ENCODE results near the gene QRFP.

DNA sequence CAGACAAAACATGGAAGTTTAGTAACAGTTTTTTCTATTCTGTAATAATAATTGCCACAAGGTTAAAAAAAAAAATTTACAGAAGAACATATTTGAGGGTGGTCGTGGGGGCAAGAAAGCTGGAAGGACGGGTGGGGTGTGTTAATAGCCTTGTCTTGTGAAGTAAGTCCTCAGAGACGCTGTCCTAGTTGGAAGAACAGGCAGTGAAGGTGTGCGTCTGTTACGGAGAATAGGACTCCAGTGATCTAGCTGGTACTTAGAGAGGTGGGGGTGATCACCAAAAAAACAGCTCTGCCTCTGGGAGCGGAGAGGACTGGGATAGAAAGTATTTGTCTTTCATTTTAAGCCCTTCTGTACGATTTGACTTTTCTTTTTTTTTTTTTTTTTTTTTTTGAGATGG is 43.8 kb downstream of the QRFP start:
- TF ChIP-seq POLR2A (IDR thresholded peaks at IDR 0.05) (no peak), CTCF (IDR thresholded peaks at IDR 0.05) (no peak)
